ENCODE measurements around the gene CYGB.

Gene CYGB

GRCh38 chr17:76500747-76501017, 36.8 kb downstream of the CYGB start (continued):
- no peak for TF ChIP-seq BCL6B (tag by site-specific recombination; IDR thresholded peaks at IDR 0.05)
- no peak for TF ChIP-seq HOXA7 (CRISPR knock-in tag; IDR thresholded peaks at IDR 0.05; ENCODE audit: borderline replicate concordance)
- TF ChIP-seq ZNF514 (tag by site-specific recombination; IDR thresholded peaks at IDR 0.05), result no peak
- no peak for TF ChIP-seq CTCF (tag by site-specific recombination; IDR thresholded peaks at IDR 0.05)
- TF ChIP-seq ZFP69B (tag by site-specific recombination; IDR thresholded peaks at IDR 0.05), result no peak
- TF ChIP-seq ZNF335 (tag by site-specific recombination; conservative IDR thresholded peaks at IDR 0.05), result peak; percentile 74
- no peak for TF ChIP-seq ZNF521 (tag by site-specific recombination; IDR thresholded peaks at IDR 0.05)
- TF ChIP-seq ZNF549 (tag by site-specific recombination; IDR thresholded peaks at IDR 0.05), result no peak
- TF ChIP-seq ZNF155 (tag by site-specific recombination; IDR thresholded peaks at IDR 0.05), result no peak
- no peak for TF ChIP-seq ZNF791 (tag by site-specific recombination; IDR thresholded peaks at IDR 0.05)
- 0 out of 2 replicates have a peak, but pooled peaks have one; percentile 7 for TF ChIP-seq SP2 (tag by site-specific recombination; IDR thresholded peaks at IDR 0.05)
- TF ChIP-seq YY1 (tag by site-specific recombination; IDR thresholded peaks at IDR 0.05), result no peak
- no peak for TF ChIP-seq KLF17 (tag by site-specific recombination; IDR thresholded peaks at IDR 0.05)
- TF ChIP-seq ZNF76 (tag by site-specific recombination; IDR thresholded peaks at IDR 0.05; ENCODE audit: borderline replicate concordance, low read depth), result no peak
- TF ChIP-seq EGR2 (tag by site-specific recombination; IDR thresholded peaks at IDR 0.05; ENCODE audit: low read depth), result no peak
- peak; percentile 6; the same call in 1 of the 2 replicates for TF ChIP-seq ZFHX2 (tag by site-specific recombination; conservative IDR thresholded peaks at IDR 0.05)
- no peak for TF ChIP-seq ZNF10 (tag by site-specific recombination; IDR thresholded peaks at IDR 0.05)
- no peak for TF ChIP-seq ZNF529 (tag by site-specific recombination; IDR thresholded peaks at IDR 0.05; ENCODE audit: insufficient replicate concordance)
- no peak for TF ChIP-seq ZNF645 (tag by site-specific recombination; IDR thresholded peaks at IDR 0.05)

GRCh38 chr17:76500074-76500746, 37.3 kb downstream of the CYGB start:
- H3K4me3 ChIP-seq (ENCODE audit: low read depth, low read length), result peak overlapping the region; percentile 66
- H3K27ac ChIP-seq (ENCODE audit: extremely low read depth, low read depth, low read length), result no peak overlapping the region; the same call in 1 of the 2 replicates
- H3K9me3 ChIP-seq (ENCODE audit: control insufficient read depth, insufficient read depth, low read depth, low read length), result no peaks in the 10 kb centered on the region
- CTCF ChIA-PET, result interaction anchor here (0.7 to 3.6 kb wide), 5 partner anchors 34 to 221 kb away, joined by 3 to 15 read pairs (median 5); partner anchors contain the start of gene AANAT
- POLR2A ChIA-PET, result interaction anchor here (0.6 to 1.1 kb wide), 4 partner anchors 51 to 295 kb away, joined by 3 to 4 read pairs (median 3); no protein-coding TSS in a partner anchor
- no peaks in the 10 kb centered on the region for H3K36me3 ChIP-seq (ENCODE audit: control insufficient read depth in 2 of 2, insufficient read depth in 1 of 2, low read length in 2 of 2)
- peaks cover 21% of the 10 kb centered on the region for H3K4me1 ChIP-seq (ENCODE audit: control insufficient read depth, insufficient read depth, low read length)
- TF ChIP-seq PBX3 (CRISPR knock-in tag; IDR thresholded peaks at IDR 0.05) (no peak), ZNF19 (tag by site-specific recombination; IDR thresholded peaks at IDR 0.05; ENCODE audit: low read depth) (no peak), SCRT1 (tag by site-specific recombination; IDR thresholded peaks at IDR 0.05; ENCODE audit: borderline replicate concordance) (no peak), ZNF341 (tag by site-specific recombination; IDR thresholded peaks at IDR 0.05; ENCODE audit: low read depth) (peak; percentile 29; the same call in 1 of the 2 replicates), ZNF449 (tag by site-specific recombination; IDR thresholded peaks at IDR 0.05) (peak; percentile 69), ZNF292 (tag by site-specific recombination; IDR thresholded peaks at IDR 0.05; ENCODE audit: borderline replicate concordance, low read depth) (no peak), ZNF548 (tag by site-specific recombination; IDR thresholded peaks at IDR 0.05) (no peak), ZNF473 (tag by site-specific recombination; IDR thresholded peaks at IDR 0.05) (no peak), ZFHX2 (tag by site-specific recombination; conservative IDR thresholded peaks at IDR 0.05) (peak; percentile 37; the same call in 1 of the 2 replicates), ZNF311 (tag by site-specific recombination; IDR thresholded peaks at IDR 0.05; ENCODE audit: borderline replicate concordance) (no peak), TCF7L2 (IDR thresholded peaks at IDR 0.05; ENCODE audit: borderline replicate concordance, low read depth, low read length) (no peak), ZNF791 (tag by site-specific recombination; IDR thresholded peaks at IDR 0.05) (no peak), SP3 (tag by site-specific recombination; IDR thresholded peaks at IDR 0.05) (0 out of 2 replicates have a peak, but pooled peaks have one; percentile 36)
